ENCODE data around the gene C6orf141.
"Not testable (repeated sequence)": the region's sequence is repeated elsewhere in the genome, so short reads cannot be mapped to it uniquely, and the experiment has no call there.

Gene C6orf141

DNA sequence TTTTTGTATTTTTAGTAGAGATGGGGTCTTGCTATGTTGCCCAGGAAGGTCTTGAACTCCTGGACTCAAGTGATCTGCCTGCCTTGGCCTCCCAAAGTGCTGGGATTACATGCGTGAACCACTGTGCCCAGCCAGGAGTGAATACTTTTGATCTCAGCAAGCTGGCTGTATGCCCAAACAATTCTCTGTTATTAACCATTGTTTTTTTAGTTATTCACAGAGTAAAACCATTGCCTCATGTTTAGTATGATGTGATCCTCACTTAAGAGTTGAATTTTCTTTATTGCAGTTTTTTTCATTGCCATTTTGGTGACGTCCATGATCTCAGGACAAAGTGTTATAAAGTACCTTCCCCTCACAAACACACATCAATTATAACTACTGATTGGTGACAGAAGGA, 14.8 kb downstream of the C6orf141 start:
- peak overlapping the region; percentile 10 for H3K27ac ChIP-seq
- no peak for DNase-seq (ENCODE audit: low read depth, low spot score)

DNA sequence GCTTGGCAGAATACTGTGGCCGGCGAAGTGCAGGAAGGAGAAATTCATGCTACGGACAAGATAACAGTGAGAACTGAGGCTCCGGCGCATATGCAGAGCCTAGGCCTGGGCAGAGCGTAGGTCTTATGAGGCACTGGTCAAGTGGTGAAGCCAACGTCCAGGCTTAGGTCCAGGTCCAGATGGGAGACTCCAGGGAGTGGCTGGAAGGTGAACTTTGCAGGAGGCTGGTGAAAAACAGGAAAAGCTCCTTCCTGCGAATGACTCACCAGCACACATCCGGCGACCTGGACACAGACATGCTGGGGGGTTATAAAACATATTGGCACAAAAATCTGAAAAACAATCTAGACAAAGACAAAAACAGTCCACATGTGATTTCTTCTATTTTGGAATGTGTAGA, 15.4 kb downstream of the C6orf141 start:
- no peak for DNase-seq (ENCODE audit: low read depth, low spot score)
- peak overlapping the region; percentile 10 for H3K27ac ChIP-seq

DNA sequence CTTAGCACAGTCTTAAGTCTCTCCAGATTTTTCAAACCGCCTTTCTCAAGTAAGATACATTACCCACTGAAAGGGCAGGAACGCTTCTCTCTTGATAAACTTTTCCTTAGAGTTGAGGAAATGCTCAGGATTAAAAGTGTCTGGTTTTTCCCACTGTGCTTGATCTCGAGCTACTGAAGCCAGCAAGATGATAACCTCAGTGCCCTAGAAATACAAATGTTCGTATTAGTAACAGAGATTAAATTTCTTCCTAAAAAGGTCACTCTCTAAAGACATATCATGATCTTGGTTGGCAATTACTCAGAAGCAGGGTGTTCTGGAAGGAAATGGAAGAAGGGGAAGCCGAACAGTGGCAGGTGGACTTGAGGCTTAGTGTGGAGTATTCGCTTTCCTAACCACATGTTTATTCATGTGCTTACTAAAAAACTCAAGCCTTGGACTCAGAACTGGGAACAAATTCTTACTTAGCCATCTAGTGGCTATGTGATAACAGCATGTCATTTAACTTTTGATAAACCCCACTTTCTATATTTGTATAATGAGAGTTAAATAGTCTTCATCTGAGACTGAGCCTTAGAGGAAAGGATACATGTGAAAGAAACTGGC, 20.1 kb downstream of the C6orf141 start:
- no peak for DNase-seq (ENCODE audit: low read depth, low spot score)

GRCh38 chr6:49576618-49577017, 26.1 kb downstream of the C6orf141 start:
- H3K27ac ChIP-seq: peak overlapping the region; percentile 7
- DNase-seq (ENCODE audit: low read depth, low spot score): peak; percentile 34

More for the DNA sequence above, 20.1 kb downstream of the C6orf141 start:
- H3K27ac ChIP-seq: no peak overlapping the region

- no peak overlapping the region for H3K27ac ChIP-seq
- no peak for DNase-seq (ENCODE audit: low read depth, low spot score)
Observed at GRCh38 chr6:49579649-49580048, 29.2 kb downstream of the C6orf141 start.

- DNase-seq (ENCODE audit: low read depth, low spot score): no peak
Observed at GRCh38 chr6:49582529-49582928, 32.1 kb downstream of the C6orf141 start.

DNA sequence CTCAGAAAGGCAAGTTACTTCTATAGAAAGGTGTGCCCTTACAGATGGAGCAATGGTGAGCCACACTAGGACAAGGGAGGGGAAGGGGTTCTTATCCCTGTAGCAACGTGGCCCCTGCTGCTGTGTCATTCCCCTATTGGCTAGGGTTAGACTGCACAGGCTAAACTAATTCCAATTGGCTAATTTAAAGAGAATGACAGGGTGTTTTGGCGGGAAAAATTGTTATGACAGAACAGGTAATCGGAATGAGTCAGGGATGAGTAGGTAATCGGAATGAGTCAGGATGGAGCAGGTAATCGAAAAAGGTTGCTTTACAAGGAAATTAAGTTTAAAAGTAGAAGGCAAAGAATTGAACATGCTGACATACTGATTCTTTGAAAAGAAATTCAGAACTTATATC, 36.8 kb downstream of the C6orf141 start:
- H3K27ac ChIP-seq; DNase-seq (ENCODE audit: low read depth, low spot score): not testable (repeated sequence)

More at GRCh38 chr6:49582529-49582928, 32.1 kb downstream of the C6orf141 start:
- no peak overlapping the region for H3K27ac ChIP-seq
